Stimulated activated CD4-positive, alpha-beta T cell treated with anti-CD3 and anti-CD28 coated beads, Interleukin-12 subunit alpha, Interleukin-12 subunit beta, amount 100 ng/mL, for 48 hours (primary cell): ENCODE results near the gene RASSF6.
"Not testable (repeated sequence)": the region's sequence is repeated elsewhere in the genome, so short reads cannot be mapped to it uniquely, and the experiment has no call there.

Source experiments
- DNase-seq, 3 donors: peaks; one replicate each; pipeline ENCODE4 v3.0.0-alpha.2; 2020; ENCODE audit warnings: low read depth in 2 of 3, low spot score in 1 of 3

Gene RASSF6

DNA sequence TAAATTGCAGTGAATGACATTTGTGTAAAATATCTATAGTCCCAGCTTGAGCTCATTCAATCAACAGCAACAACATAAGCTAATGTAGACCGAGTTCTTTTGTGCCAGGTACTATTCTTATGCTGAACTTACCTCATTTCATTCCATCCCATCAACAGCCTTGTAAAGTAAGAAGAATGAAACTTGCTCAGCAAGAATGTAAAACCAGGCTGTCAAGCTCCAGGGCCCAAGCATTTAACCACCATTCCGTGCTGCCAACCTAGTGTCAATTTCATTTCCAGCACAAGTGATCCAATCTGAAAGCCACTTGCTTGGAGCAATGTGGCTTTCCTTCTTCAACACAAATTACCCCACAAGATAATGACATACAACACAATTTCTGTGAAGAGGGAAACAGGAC is 36.6 kb downstream of the RASSF6 start:
- no peak for DNase-seq

DNA sequence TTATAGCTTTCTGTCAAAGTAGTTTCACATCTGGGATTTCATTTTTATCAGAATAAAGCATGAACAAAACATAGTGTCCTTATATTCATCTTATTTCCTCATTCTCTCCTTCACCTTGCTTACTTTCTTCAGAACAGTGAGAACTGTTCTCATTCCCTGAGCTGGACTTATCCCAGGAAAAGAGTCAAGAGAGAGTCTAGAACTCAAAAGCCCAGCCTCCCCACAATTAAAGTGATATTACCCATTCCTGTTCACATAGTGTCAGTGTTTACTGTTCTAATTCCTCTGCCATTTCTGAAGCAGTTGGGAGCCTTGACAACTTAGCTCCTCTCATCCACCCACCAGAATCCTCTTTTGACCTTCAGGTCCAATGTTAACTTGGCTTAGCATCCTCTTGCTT is 42.9 kb downstream of the RASSF6 start:
- no peak for DNase-seq

DNA sequence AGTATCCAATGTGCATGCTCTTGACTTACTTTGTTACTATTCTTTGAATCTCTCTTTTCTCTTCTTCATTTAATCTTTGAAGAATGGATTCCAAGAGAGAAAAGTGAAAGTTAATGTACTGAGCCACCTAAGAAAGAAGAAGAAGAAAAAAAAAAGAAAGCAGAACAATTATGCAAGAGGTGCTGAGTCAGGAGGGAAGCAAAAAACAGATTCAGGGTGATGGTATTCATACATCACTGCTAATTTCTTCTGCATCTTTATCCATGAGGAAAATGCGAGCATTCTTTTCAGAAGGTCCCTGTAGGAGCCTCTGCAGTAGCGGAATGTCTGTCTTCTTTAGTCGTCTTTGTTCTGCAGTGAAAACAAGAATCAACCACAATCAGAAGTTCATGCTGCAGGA is 43.9 kb downstream of the RASSF6 start:
- no peak for DNase-seq

DNA sequence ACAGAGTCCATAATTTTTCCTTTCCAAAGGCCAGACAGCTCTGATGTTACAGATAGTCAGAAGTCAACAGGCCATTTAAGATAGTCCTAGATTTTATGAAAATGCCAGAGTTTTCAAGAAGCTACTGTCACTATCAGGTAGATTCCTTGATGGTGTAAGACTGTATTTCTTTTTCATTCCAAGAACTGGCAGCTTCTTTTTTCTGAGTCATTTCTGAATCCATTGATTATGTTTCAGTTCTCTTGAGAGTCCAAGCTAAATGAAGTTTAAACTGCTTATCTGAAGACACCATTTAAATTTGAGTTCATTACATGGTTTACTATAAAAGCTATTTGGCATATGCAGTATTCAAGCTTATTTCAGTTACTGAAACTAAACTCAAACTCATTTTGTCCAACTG is 44.6 kb downstream of the RASSF6 start:
- no peak for DNase-seq

DNA sequence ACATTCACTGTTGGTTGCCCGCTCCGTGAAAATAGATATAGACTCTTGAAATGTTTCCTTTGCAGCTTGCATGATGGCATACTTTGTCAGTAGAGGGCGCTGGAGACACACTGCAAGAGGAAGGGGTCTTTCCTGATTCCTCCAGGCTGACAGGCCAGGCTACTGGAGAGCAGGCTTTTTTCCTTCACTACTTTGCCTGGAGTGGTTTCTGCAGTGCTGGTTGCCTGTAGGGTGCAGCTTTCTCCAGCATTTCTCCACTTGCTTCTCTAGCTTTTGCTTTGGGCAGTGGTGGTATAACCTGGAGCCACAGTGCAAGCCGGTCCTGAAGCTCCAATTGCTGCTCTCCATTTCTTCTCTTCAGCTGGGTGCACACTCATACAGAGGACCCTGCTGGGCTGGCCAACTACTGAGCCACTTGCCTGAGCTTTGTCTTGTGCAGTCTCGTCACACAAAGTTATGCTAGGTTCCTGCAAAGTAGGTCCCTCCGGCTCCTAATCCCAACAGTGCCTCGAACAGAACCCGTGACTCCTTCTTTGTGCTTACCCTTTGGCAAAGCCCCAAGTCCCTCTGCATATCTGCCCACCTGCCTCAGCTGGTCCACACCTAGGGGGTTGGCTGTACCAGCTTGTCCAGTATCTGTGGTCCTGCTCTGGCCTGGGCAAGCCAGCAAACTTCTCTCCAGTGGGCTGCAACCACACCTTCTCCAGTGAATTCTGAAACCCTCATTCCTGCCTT is 46.3 kb downstream of the RASSF6 start:
- peak in 1 of 3 donors; percentile 9 for DNase-seq

DNA sequence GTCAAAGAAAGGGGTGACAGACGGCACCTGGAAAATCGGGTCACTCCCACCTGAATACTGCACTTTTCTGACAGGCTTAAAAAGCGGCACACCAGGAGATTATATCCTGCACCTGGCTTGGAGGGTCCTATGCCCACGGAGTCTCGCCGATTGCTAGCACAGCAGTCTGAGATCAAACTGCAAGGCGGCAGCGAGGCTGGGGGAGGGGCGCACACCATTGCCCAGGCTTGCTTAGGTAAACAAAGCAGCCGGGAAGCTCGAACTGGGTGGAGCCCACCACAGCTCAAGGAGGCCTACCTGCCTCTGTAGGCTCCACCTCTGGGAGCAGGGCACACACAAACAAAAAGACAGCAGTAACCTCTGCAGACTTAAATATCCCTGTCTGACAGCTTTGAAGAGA is 69.4 kb downstream of the RASSF6 start:
- not testable (repeated sequence) for DNase-seq

DNA sequence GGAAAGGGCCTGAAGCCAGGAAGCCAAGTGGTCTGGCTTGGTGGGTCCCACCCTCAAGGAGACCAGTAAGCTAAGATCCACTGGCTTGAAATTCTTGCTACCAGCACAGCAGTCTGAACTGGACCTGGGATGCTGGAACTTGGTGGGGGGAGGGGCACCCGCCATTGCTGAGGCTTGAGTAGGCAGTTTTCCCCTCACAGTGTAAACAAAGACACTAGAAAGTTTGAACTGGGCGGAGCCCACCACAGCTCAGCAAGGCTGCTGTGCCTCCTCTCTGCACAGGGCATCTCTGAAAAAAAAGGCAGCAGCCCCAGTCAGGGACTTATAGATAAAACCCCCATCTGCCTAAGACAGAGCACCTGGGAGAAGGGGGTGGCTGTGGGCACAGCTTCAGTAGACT is 75.6 kb downstream of the RASSF6 start:
- DNase-seq = no peak

DNA sequence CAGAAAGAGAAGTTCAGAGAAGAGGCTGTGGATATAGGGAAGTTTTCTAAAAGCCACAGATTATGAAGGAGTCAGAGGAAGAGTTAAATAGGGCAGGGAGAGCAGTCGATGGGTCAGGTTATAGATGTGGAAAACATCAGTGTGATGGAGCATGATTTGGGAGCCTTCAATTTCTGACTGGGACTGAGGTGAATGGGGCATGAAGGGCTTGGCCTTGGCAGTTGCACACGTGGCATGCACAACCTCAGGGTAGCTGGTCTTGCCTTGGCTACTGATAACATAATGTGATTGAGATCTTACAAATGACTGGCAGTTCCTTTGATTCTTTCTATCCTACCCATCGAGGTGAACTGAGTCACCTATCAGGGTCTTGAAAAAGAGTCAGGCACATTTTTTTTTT is 79.0 kb downstream of the RASSF6 start:
- DNase-seq = no peak

DNA sequence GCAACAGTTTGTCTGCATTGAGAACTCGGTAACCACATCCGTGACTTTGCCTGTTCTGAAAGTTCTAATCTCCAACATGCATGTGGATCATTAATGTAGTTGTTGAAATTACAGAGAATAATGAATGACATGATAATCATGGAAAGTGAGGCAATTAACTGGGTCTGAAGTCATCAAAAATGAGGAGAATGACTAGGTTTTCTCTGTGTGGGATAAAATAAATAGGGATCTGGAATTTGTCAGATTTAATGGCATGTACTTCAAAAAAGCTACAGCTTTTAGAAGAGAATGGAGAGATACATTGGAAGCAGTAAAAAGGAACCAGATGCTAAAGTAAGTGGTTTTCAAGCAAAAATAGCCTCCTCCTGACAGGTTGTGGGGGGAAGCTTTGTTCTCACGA is 79.4 kb downstream of the RASSF6 start:
- no peak for DNase-seq

DNA sequence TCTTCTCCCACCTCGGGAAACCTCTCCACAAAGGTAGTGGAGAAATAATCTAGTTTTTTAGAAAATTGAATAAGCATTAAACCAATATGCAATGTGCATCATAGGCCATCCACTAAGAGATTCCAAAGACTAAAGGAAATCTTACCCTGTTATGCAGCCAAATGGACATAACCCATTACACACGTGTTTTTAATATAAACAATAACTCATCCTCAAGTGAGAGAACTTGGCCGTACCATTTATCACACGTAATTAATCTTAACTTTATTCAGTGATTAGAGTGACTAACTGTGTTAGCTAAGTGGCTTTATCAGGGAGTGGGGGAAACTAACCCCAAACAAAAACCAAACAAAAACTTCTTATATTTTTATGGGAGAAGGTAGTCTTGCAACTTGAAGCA is 80.8 kb downstream of the RASSF6 start:
- DNase-seq = no peak

DNA sequence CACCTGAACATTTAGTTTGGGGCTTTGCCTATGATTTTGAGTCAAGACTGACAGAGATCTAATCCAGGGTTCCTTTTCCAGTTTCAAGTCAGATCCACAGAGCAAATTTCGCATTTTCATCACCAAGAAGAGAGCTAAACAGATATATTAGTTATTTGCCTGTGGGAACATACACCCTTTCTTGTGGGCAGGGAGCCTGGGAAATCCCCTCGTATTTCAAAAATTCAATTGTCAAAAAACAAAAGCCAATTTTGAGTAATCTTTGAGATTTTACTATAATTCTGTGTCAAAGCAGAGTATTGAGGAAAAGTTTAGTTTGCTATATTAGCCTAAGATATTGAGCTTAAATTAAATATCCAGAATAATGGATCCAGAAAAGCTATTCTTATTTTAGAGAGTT is 82.1 kb downstream of the RASSF6 start:
- no peak for DNase-seq

DNA sequence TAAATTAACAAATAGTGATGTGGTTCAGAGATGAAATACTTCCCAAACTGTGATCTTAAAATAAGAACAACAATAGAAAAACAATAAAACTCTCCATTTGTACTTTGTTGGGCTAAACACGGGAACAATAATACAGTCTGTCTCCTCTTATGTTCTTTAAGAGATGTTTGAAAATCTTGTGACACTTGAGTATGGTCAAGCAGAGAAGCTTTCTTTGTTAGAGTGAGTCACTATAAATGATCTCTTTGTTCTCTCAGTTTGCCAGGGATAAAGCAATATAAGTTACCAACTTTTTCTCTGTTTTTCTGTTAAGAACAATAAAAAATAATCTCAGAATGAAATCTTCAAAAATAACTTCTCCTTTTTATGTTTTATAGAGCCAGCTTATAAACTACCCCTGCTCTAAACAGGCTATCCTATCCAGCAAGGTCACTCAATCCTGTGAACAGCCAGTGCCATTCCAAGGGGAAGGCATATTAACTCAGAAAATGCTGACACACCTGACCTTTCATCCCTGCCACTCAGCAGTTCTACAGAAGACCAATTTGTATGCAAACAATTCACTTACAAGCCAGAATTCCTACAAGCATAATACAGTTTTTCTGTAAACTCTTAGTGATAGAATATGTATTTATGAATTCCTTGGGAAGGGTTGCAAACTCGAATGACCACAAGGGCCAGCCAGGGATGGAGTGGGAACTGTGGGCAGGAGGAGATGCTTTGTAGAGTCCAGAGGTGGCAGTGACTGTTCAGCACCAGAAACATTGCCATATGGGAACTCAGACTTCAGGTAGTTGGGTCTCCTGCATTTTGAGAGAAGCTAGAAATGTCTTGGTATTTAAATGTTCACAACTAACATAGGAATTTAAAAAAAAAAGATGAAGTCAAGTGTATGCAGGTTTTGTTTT is 86.5 kb downstream of the RASSF6 start:
- DNase-seq = no peak

DNA sequence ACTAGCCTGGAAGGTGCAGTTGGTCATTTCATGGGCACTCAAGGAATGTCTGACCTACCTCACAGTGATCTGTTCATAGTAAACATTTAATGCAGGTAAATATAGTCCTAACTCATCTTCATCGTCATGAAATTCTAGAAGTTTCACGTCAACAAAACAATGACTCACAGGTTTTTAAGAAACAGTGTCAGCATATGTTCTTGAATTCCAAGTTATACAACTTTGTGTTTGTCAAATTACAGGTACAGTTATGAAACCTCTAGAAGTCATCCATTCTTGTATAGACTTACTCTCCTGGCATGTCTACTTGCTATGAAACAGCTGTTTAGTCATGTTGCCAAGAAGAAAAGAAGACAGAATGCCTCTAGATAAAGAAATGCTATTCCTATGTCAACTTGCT is 92.1 kb downstream of the RASSF6 start:
- no peak for DNase-seq

DNA sequence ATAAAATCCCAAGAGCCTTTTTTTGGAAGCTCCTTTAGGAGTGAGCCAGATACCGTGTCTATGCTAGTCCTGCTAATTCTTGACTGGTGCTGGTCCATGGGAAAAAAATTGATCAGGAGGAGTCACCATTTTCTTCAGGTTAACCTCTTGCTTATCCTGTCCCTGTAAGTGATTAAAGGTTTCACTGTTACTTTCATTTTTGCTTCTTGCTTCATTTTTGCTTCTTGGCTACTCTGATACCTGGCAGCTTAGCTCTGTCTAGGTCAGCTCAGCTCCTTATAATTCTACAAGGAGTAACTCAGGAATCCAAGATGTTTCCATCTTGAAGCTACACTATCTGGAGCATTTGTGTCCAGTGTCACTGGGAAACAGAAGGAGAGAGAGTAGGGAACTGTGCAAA is 93.0 kb downstream of the RASSF6 start:
- DNase-seq = no peak

DNA sequence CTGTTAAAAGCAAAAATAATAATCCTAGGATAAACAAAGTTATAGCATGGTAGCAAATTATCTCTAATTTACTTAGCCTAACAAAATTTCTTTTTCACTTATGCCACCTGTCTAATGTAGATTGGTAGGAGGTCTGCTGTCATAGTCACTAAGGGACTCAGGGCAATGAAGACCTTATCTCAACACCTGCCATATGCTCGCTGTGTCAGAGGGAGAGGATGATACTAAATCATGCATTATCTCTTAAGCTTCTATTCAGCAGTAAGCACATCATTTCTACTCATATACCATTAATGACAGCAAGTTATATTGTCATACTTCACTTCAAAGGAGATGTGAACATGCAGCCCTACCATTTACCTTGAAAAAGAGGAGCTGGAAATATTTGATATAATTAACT is 94.6 kb downstream of the RASSF6 start:
- no peak for DNase-seq

DNA sequence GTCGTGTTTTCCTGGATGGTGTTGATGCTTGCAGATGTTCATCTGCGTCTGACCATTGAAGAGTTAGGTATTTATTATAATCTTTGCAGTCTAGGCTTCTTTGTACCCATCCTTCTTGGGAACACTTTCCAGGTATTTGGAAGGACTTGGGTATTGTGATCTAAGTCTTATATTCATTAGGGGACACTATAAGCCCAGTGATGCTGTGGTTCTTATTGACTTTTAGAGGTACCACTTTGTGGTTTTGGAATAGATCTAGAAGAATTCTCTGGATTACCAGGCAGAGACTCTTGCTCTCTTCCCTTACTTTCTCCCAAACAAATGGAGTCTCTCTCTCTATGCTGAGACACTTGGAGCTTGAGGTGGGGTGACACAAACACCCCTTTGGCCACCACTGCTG is 97.1 kb downstream of the RASSF6 start:
- no peak for DNase-seq
